Neural progenitor cell (in vitro differentiated cells): ENCODE data around the gene DLEU7. TPM values are rescaled to one million over a fixed set of nuclear protein-coding genes. Genes with fewer than 3 reads are reported as not detected.

Experiments
- DNase-seq: peaks from one replicate; pipeline ENCODE4 v3.0.0-alpha.2; 2016; ENCODE audit warnings: low spot score
- H2AFZ ChIP-seq: fragments of 200-600 bp; sonication (generic); replicated peaks from 2 replicates; pipeline ENCODE4 v1.6.1; 2016; ENCODE audit warnings: antibody characterized with exemption
- H3F3A ChIP-seq: fragments of 200-600 bp; sonication (generic); 2 replicates; pipeline ENCODE4 v1.6.1; 2016; ENCODE audit warnings: antibody characterized with exemption, low read depth
- H3K27ac ChIP-seq: fragments of 200-600 bp; sonication (generic); 2 replicates; pipeline ENCODE4 v1.5.1; 2016; ENCODE audit warnings: mild to moderate bottlenecking
- H3K27me3 ChIP-seq: fragments of 200-600 bp; sonication (generic); 2 replicates; pipeline ENCODE4 v1.6.1; 2016; ENCODE audit warnings: mild to moderate bottlenecking, moderate library complexity
- H3K36me3 ChIP-seq: fragments of 200-600 bp; sonication (generic); 2 replicates; pipeline ENCODE4 v1.5.1; 2016
- H3K4me1 ChIP-seq: fragments of 200-600 bp; sonication (generic); 2 replicates; pipeline ENCODE4 v1.6.1; 2016; ENCODE audit warnings: mixed run types
- H3K4me2 ChIP-seq: fragments of 200-600 bp; sonication (generic); 2 replicates; pipeline ENCODE4 v1.6.1; 2016
- H3K4me3 ChIP-seq: fragments of 200-600 bp; sonication (generic); 2 replicates; pipeline ENCODE4 v1.5.1; 2016
- H3K79me2 ChIP-seq: fragments of 200-600 bp; sonication (generic); 2 replicates; pipeline ENCODE4 v1.6.1; 2016; ENCODE audit warnings: low read depth
- H3K9ac ChIP-seq: fragments of 200-600 bp; sonication (generic); 2 replicates; pipeline ENCODE4 v1.6.1; 2016
- H3K9me3 ChIP-seq: fragments of 200-600 bp; sonication (generic); 2 replicates; pipeline ENCODE4 v1.5.1; 2016; ENCODE audit warnings: low read depth
- H4K20me1 ChIP-seq: fragments of 200-600 bp; sonication (generic); 2 replicates; pipeline ENCODE4 v1.6.1; 2016; ENCODE audit warnings: low read depth
- H3K27ac Mint-ChIP-seq: 3 replicates; pipeline ENCODE4 v1.8.0; 2021; ENCODE audit warnings: mixed read lengths
- H3K27me3 Mint-ChIP-seq: 2 replicates; pipeline ENCODE4 v1.8.0; 2022; ENCODE audit warnings: low read depth, mild to moderate bottlenecking, inconsistent platforms, moderate library complexity, mixed read lengths; ENCODE audit not compliant: insufficient read depth
- H3K36me3 Mint-ChIP-seq: 3 replicates; pipeline ENCODE4 v1.8.0; 2021; ENCODE audit warnings: mixed read lengths
- H3K4me1 Mint-ChIP-seq: 3 replicates; pipeline ENCODE4 v1.8.0; 2021; ENCODE audit warnings: mixed read lengths
- H3K4me3 Mint-ChIP-seq: 3 replicates; pipeline ENCODE4 v1.8.0; 2021; ENCODE audit warnings: mild to moderate bottlenecking, moderate library complexity, mixed read lengths
- H3K9me3 Mint-ChIP-seq: 3 replicates; pipeline ENCODE4 v1.8.0; 2020; ENCODE audit warnings: mixed read lengths
- EZH2 ChIP-seq: fragments of 200-600 bp; sonication (generic); IDR thresholded peaks from 2 replicates; pipeline ENCODE4 v1.6.1; 2017; ENCODE audit warnings: antibody characterized with exemption, mild to moderate bottlenecking, moderate library complexity
- EZH2phosphoT487 ChIP-seq: fragments of 200-600 bp; sonication (generic); IDR thresholded peaks from 2 replicates; pipeline ENCODE4 v1.6.1; 2017; ENCODE audit warnings: antibody characterized with exemption
- total RNA-seq: library from RNA; depleted of rRNA; stranded (reverse); fragments of >200 nt; gene quantifications from 2 replicates; pipeline ENCODE4 v1.2.3, GENCODE V29; 2015; ENCODE audit warnings: low replicate concordance
- TF ChIP-seq, protein P1 (sequence below): fragments of 200-600 bp; sonication (generic); IDR thresholded peaks from 2 replicates; pipeline ENCODE4 v1.5.1; 2017; ENCODE audit warnings: antibody characterized with exemption, mild to moderate bottlenecking

Gene DLEU7
- total RNA-seq, 1 donor from 2014 or later = not detected

DNA sequence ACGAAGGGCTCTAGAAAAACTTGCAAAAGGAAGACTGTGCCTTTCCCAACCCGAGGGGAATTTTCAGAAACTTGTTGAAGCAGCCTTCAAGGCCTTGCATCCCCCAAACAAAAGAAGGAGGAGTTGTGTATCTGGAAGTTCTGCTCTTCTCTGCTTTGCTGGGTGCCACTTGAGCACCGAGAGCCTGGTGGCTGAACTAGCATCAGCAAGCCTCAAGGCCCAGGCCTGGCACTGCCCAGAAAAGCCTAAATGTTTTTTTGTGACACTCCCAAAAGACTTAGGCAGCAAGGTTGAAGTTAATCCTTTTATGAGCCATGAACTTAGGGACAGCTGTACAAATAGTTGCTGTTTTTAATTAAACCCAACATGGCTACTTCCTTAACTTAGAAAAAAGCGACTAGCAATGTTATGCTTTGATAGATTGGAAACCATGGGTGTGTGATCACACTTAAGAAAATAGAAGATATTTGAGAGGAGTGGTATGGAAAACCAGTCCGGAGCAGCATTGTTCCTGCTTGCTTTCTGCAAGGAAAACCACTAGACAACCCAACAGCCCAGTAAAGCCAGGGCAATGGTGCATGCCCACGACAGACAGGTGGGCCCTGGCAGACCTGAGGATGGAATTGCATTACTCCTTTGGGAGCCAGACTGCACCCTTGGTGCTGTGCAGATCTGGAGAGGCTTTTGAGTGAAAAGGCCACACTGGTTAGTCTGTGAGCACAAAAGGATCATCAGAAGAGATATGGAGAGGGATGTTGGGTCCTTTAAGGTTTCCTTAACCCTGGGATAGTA is 788 bp upstream of the DLEU7 start:
- H3K27ac Mint-ChIP-seq = peak overlapping the region; percentile 65
- H4K20me1 ChIP-seq = peaks cover 3% of the 10 kb centered on the region
- peaks cover 9% of the 10 kb centered on the region for H3K4me1 ChIP-seq
- peaks cover 3% of the 10 kb centered on the region for H3K9me3 Mint-ChIP-seq
- H3K4me3 ChIP-seq = peak overlapping the region; percentile 53
- peaks cover 9% of the 10 kb centered on the region for H3F3A ChIP-seq
- no peaks in the 10 kb centered on the region for H3K79me2 ChIP-seq
- H3K36me3 ChIP-seq = no peaks in the 10 kb centered on the region
- H3K4me1 Mint-ChIP-seq = peaks cover 21% of the 10 kb centered on the region
- H3K27me3 ChIP-seq = peaks cover 59% of the 10 kb centered on the region
- no peaks in the 10 kb centered on the region for H3K9me3 ChIP-seq
- DNase-seq = no peak
- H3K36me3 Mint-ChIP-seq = no peaks in the 10 kb centered on the region
- no peak overlapping the region for H2AFZ ChIP-seq
- peaks cover 12% of the 10 kb centered on the region for H3K27me3 Mint-ChIP-seq
- TF ChIP-seq EZH2phosphoT487 = no peak
- TF ChIP-seq, protein P1, sequence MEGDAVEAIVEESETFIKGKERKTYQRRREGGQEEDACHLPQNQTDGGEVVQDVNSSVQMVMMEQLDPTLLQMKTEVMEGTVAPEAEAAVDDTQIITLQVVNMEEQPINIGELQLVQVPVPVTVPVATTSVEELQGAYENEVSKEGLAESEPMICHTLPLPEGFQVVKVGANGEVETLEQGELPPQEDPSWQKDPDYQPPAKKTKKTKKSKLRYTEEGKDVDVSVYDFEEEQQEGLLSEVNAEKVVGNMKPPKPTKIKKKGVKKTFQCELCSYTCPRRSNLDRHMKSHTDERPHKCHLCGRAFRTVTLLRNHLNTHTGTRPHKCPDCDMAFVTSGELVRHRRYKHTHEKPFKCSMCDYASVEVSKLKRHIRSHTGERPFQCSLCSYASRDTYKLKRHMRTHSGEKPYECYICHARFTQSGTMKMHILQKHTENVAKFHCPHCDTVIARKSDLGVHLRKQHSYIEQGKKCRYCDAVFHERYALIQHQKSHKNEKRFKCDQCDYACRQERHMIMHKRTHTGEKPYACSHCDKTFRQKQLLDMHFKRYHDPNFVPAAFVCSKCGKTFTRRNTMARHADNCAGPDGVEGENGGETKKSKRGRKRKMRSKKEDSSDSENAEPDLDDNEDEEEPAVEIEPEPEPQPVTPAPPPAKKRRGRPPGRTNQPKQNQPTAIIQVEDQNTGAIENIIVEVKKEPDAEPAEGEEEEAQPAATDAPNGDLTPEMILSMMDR = no peak
- TF ChIP-seq EZH2 = no peak
- H3K9ac ChIP-seq = no peak overlapping the region
- peak overlapping the region; percentile 84 for H3K4me3 Mint-ChIP-seq
- peak overlapping the region; percentile 84 for H3K4me2 ChIP-seq
- H3K27ac ChIP-seq = no peak overlapping the region

DNA sequence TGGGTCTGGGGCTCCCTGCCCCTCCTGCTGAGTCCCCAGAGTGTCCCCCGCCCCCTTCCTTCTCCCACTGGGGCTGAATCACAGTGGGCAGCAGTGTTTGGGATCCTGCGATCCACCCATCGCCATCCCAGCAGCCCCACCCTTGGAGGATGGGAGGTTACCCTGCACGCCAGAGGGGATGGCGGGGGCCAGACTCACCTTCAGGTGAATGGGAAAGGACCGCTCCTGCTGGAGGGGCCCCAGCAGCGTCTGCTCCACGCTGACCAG is 569 bp downstream of the DLEU7 start:
- no peaks in the 10 kb centered on the region for H3K79me2 ChIP-seq
- Mint-ChIP-seq H3K27ac (no peak overlapping the region), H3K4me1 (peaks cover 21% of the 10 kb centered on the region), H3K4me3 (peak overlapping the region; percentile 81), H3K9me3 (peaks cover 2% of the 10 kb centered on the region), H3K36me3 (peaks cover 2% of the 10 kb centered on the region), H3K27me3 (peaks cover 12% of the 10 kb centered on the region)
- no peak overlapping the region for H3K27ac ChIP-seq
- H3F3A ChIP-seq = peaks cover 9% of the 10 kb centered on the region
- no peaks in the 10 kb centered on the region for H3K36me3 ChIP-seq
- H3K4me2 ChIP-seq = peak overlapping the region; percentile 84
- TF ChIP-seq, protein P1 = no peak
- TF ChIP-seq EZH2 (no peak), EZH2phosphoT487 (no peak)
- H3K9ac ChIP-seq = no peak overlapping the region
- DNase-seq = no peak
- peaks cover 3% of the 10 kb centered on the region for H4K20me1 ChIP-seq
- H3K9me3 ChIP-seq = no peaks in the 10 kb centered on the region
- peaks cover 9% of the 10 kb centered on the region for H3K4me1 ChIP-seq
- peak overlapping the region; percentile 73 for H2AFZ ChIP-seq
- H3K27me3 ChIP-seq = peaks cover 59% of the 10 kb centered on the region
- H3K4me3 ChIP-seq = peak overlapping the region; percentile 53

- Histone ChIP-seq H3K9ac (no peak overlapping the region), H3K9me3 (no peaks in the 10 kb centered on the region), H3K36me3 (no peaks in the 10 kb centered on the region), H4K20me1 (peaks cover 3% of the 10 kb centered on the region), H3K4me1 (peaks cover 9% of the 10 kb centered on the region), H3F3A (peaks cover 9% of the 10 kb centered on the region), H2AFZ (peak overlapping the region; percentile 73), H3K27ac (no peak overlapping the region), H3K4me3 (peak overlapping the region; percentile 53), H3K79me2 (no peaks in the 10 kb centered on the region), H3K27me3 (peaks cover 59% of the 10 kb centered on the region), H3K4me2 (peak overlapping the region; percentile 84)
- peak; percentile 4 for DNase-seq
- Mint-ChIP-seq H3K27me3 (peaks cover 12% of the 10 kb centered on the region), H3K36me3 (peaks cover 2% of the 10 kb centered on the region), H3K4me1 (peaks cover 21% of the 10 kb centered on the region), H3K4me3 (peak overlapping the region; percentile 81), H3K27ac (no peak overlapping the region), H3K9me3 (peaks cover 2% of the 10 kb centered on the region)
- no peak for TF ChIP-seq EZH2phosphoT487
- TF ChIP-seq, protein P1 = no peak
- no peak for TF ChIP-seq EZH2
These were observed 1.1 kb downstream of the DLEU7 start for GRCh38 chr13:50842251-50842989.
